Pancreas (tissue), 10 donors: ENCODE measurements around the gene GRIK3. TPM values are rescaled to one million over a fixed set of nuclear protein-coding genes. Genes with fewer than 3 reads are reported as not detected.
"Not testable (repeated sequence)": the region's sequence is repeated elsewhere in the genome, so short reads cannot be mapped to it uniquely, and the experiment has no call there.

Experiments
- ATAC-seq, 4 donors: fragments of 200-7000 bp; cut with Tn5 transposase; one replicate each; pipeline versions ENCODE4 v1.8.0 to v1.9.1; 2020; ENCODE audit warnings: mild to moderate bottlenecking in 4 of 4, moderate library complexity in 4 of 4
- DNase-seq, 6 donors: peaks; one replicate each; pipeline ENCODE4 v3.0.0-alpha.2; 2020
- FAIRE-seq: peaks from 2 replicates; lab custom pipeline; 2012; peaks lifted over from hg19 to GRCh38; lab: Jason Lieb, UNC
- H3K27ac ChIP-seq, 4 donors: fragments of 200-600 bp; sonication (generic); 1 replicate in 3 of 4; 2 replicates in 1 of 4; pipeline versions ENCODE4 v1.5.0 to v1.8.0; 2020
- H3K27me3 ChIP-seq, 4 donors: fragments of 200-600 bp; one replicate each; pipeline ENCODE4 v1.8.0; 2021
- H3K36me3 ChIP-seq, 3 donors: fragments of 200-600 bp; sonication (generic) in 1 of 3; one replicate each; pipeline versions ENCODE4 v1.5.0 to v1.8.0; 2020 to 2021
- H3K4me1 ChIP-seq, 3 donors: fragments of 200-600 bp; one replicate each; pipeline ENCODE4 v1.8.0; 2021
- H3K4me3 ChIP-seq, 4 donors: fragments of 200-600 bp; sonication (generic) in 2 of 4; one replicate each; pipeline versions ENCODE4 v1.5.0 to v1.8.0; 2020 to 2021
- H3K9me3 ChIP-seq, 4 donors: fragments of 200-600 bp; one replicate each; pipeline ENCODE4 v1.8.0; 2021
- CTCF ChIP-seq, 4 donors: fragments of 200-600 bp; sonication (generic) in 3 of 4; IDR thresholded peaks; one replicate each; pipeline versions ENCODE4 v1.5.0 to v1.8.0; 2021; ENCODE audit warnings: antibody characterized with exemption in 4 of 4
- WGBS, 2 donors: extraction: QIAGEN DNeasy Blood & Tissue Kit; methylation state at CpG; one replicate each; pipeline ENCODE4 v1.1.7; 2013; 5-methylcytosine and 5-hydroxymethylcytosine counted together
- intact Hi-C, 3 donors: fragments of 100-400 bp; cut with DNase I; formaldehyde crosslinking; loops; one replicate each; pipeline versions ENCODE4 v1.11.1 to v1.14.2; 2022
- polyA plus RNA-seq, 2 donors: library from polyadenylated mRNA; stranded (reverse); fragments of 200-250 nt; gene quantifications; one replicate each; pipeline ENCODE4 v1.2.3, GENCODE V29; 2013
- total RNA-seq, 6 donors: library from RNA; stranded (reverse); fragmentation: NEBNext Ultra II Directional in 4 of 6; extraction: Animal tissue kit (Norgen Biotek cat#: 25700) in 4 of 6; gene quantifications; one replicate each; pipeline versions ENCODE4 v1.2.1 to v1.2.4, GENCODE V29; 2021 to 2023
- donor health status: healthy with polysubstance abuse.
- donor health status: DM: no; HTN: no; CAD: no; lungs with moderate emphysema.
- donor health status: DM: no; HTN: no; CAD: no.
- donor health status: control.
- donor health status: control.
- donor health status: Bipolar disorder and iron deficiency.
- donor health status: DM: yes; HTN: yes; CAD: no.
- donor health status: DM: no; HTN: no; CAD: no.
- donor health status: DM: no; HTN: no; CAD: no.
- donor health status: DM: yes; HTN: yes; CAD: no.

Gene GRIK3
- total RNA-seq (under 1 TPM; 0.08 to 0.47 (median 0.30) TPM), polyA plus RNA-seq (under 1 TPM; 0.08 to 0.23 TPM)

- peak within 1 kb of the TSS in 2 of 4 donors; percentile 9 to 20 for H3K4me3 ChIP-seq
- FAIRE-seq: no peak
- DNase-seq: peak in 1 of 6 donors; percentile 65
Measured at GRCh38 chr1:37034121-37035013, at the start of gene GRIK3. Gene GRIK3 (minus strand): TSS chr1:37034515. CDS start chr1:37034108, 407 bp downstream.

GRCh38 chr1:37084013-37084412, 49.7 kb upstream of the GRIK3 start:
- WGBS, 2 donors: 62 to 64% methylated on average over 10 of the region's 10 CpGs
- no peaks in the 10 kb centered on the region for H3K4me1 ChIP-seq
- DNase-seq: no peak
- no peaks in the 10 kb centered on the region for H3K36me3 ChIP-seq
- H3K9me3 ChIP-seq: no peaks in the 10 kb centered on the region
- no peak overlapping the region for H3K27ac ChIP-seq
- no peak for TF ChIP-seq CTCF (IDR thresholded peaks at IDR 0.05)
- H3K4me3 ChIP-seq: no peak overlapping the region
- intact Hi-C loops: no loop called here
- no peaks in the 10 kb centered on the region for H3K27me3 ChIP-seq
- no peak for FAIRE-seq
- ATAC-seq: no peak

More at GRCh38 chr1:37034121-37035013, at the start of gene GRIK3:
- intact Hi-C loops: no loop called here
- H3K9me3 ChIP-seq: no peaks in the 10 kb centered on the region
- 1 to 2% methylated on average over 65 to 128 of the region's 128 CpGs for WGBS, 2 donors
- peak in 1 of 4 donors; percentile 41 for ATAC-seq
- H3K4me1 ChIP-seq: no peaks in the 10 kb centered on the region
- peaks cover 0 to 28% (median 5%) of the 10 kb centered on the region in 4 donors for H3K27me3 ChIP-seq
- no peak within 1 kb of the TSS for H3K27ac ChIP-seq
- no peaks in the 10 kb centered on the region for H3K36me3 ChIP-seq
- TF ChIP-seq CTCF (IDR thresholded peaks at IDR 0.05): no peak

DNA sequence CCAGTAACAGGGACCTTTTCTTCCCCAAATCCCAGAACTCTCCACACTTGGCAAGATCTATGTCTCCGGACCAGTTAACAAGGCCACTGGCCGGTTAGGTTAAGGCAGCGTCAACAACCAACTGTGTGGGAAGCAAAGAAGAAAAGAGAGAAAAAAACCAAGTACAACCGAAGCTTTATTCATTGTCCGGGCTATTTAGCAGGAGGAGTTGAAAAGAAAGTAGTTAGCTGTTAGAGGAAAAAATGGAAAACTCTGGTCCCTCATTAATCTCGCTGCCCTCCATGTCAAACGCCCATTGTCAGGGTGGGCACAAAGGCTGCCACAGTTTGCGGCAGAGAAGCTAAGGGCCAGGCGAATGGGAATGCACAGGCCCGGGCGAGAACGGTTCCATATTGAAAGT, 49.3 kb upstream of the GRIK3 start:
- DNase-seq: no peak

GRCh38 chr1:37080296-37080986, 46.1 kb upstream of the GRIK3 start:
- FAIRE-seq, H3K27ac ChIP-seq, H3K36me3 ChIP-seq, ATAC-seq, H3K4me1 ChIP-seq, H3K4me3 ChIP-seq, H3K9me3 ChIP-seq, intact Hi-C loops, DNase-seq, H3K27me3 ChIP-seq: not testable (repeated sequence)
- WGBS, 2 donors: 90% methylated on average over 14 to 52 of the region's 54 CpGs

More for the DNA sequence above, 49.3 kb upstream of the GRIK3 start:
- intact Hi-C loops: no loop called here
- ATAC-seq: no peak
- 64 to 75% methylated on average over 12 of the region's 12 CpGs for WGBS, 2 donors
- no peaks in the 10 kb centered on the region for H3K36me3 ChIP-seq
- no peak overlapping the region for H3K27ac ChIP-seq
- H3K9me3 ChIP-seq: no peaks in the 10 kb centered on the region
- H3K27me3 ChIP-seq: no peaks in the 10 kb centered on the region
- no peak for TF ChIP-seq CTCF (IDR thresholded peaks at IDR 0.05)
- no peak overlapping the region for H3K4me3 ChIP-seq
- no peaks in the 10 kb centered on the region for H3K4me1 ChIP-seq
- FAIRE-seq: no peak

- DNase-seq (no peak), FAIRE-seq (no peak), ATAC-seq (no peak)
- Histone ChIP-seq H3K27me3 (no peaks in the 10 kb centered on the region), H3K4me1 (no peaks in the 10 kb centered on the region), H3K36me3 (no peaks in the 10 kb centered on the region), H3K4me3 (no peak overlapping the region), H3K27ac (no peak overlapping the region), H3K9me3 (no peaks in the 10 kb centered on the region)
- TF ChIP-seq CTCF (IDR thresholded peaks at IDR 0.05): no peak
- intact Hi-C loops: no loop called here
- WGBS, 2 donors: 67 to 71% methylated on average over 2 of the region's 2 CpGs
Measured at GRCh38 chr1:37078866-37079265, 44.6 kb upstream of the GRIK3 start.
